Measurements from ENCODE around the gene PRMT7.

PRMT7 gene

DNA sequence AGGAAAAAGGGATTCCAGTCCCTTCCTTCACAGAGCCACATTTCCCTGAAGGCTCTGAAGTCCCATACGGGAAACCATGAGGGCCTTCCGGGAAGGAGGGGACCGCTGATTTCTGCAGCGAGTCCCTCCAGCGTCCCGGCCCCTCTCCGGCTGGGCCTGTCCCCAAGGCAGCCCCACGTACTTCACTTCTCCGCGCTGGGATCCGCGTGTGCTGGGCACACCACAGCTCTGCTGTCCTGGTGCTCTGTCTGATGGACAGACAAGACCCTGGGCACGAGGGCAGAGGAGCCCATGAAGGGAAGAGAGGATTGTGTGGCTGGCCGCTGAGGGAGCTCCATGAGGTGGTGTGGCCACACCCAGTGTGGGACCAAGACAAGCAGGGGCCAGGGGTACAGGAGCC is 57.1 kb downstream of the PRMT7 start:
- no peak overlapping the region for H3K27ac ChIP-seq (ENCODE audit: insufficient read depth, low read length, poor library complexity, severe bottlenecking)
- no peaks in the 10 kb centered on the region for H3K36me3 ChIP-seq (ENCODE audit: control insufficient read depth, insufficient read depth, low read length)
- H3K9me3 ChIP-seq (ENCODE audit: control insufficient read depth, low read length), result no peaks in the 10 kb centered on the region
- H3K27me3 ChIP-seq (replicated peaks; ENCODE audit: control insufficient read depth, insufficient read depth, low read length, poor library complexity, severe bottlenecking), result no peaks in the 10 kb centered on the region
- peaks cover 30% of the 10 kb centered on the region for H3K4me1 ChIP-seq (ENCODE audit: control insufficient read depth, insufficient read depth, low read length, poor library complexity, severe bottlenecking)
- H3K4me3 ChIP-seq (ENCODE audit: insufficient read depth, low read depth, low read length, poor library complexity, severe bottlenecking), result no peak overlapping the region
- no peak for DNase-seq

GRCh38 chr16:68368301-68368888 is 57.6 kb downstream of the PRMT7 start:
- Histone ChIP-seq H3K9me3 (ENCODE audit: control insufficient read depth, low read length) (no peaks in the 10 kb centered on the region), H3K4me1 (ENCODE audit: control insufficient read depth, insufficient read depth, low read length, poor library complexity, severe bottlenecking) (peaks cover 30% of the 10 kb centered on the region)
- no peak for DNase-seq

GRCh38 chr16:68369168-68369567 is 58.3 kb downstream of the PRMT7 start:
- Histone ChIP-seq H3K27me3 (replicated peaks; ENCODE audit: control insufficient read depth, insufficient read depth, low read length, poor library complexity, severe bottlenecking) (no peaks in the 10 kb centered on the region), H3K27ac (ENCODE audit: insufficient read depth, low read length, poor library complexity, severe bottlenecking) (no peak overlapping the region)
- no peak for DNase-seq

More at GRCh38 chr16:68368301-68368888, 57.6 kb downstream of the PRMT7 start:
- Histone ChIP-seq H3K27me3 (replicated peaks; ENCODE audit: control insufficient read depth, insufficient read depth, low read length, poor library complexity, severe bottlenecking) (no peaks in the 10 kb centered on the region), H3K36me3 (ENCODE audit: control insufficient read depth, insufficient read depth, low read length) (no peaks in the 10 kb centered on the region), H3K4me3 (ENCODE audit: insufficient read depth, low read depth, low read length, poor library complexity, severe bottlenecking) (no peak overlapping the region), H3K27ac (ENCODE audit: insufficient read depth, low read length, poor library complexity, severe bottlenecking) (no peak overlapping the region)

GRCh38 chr16:68369697-68370580 is 59.1 kb downstream of the PRMT7 start:
- no peak for DNase-seq
- Histone ChIP-seq H3K9me3 (ENCODE audit: control insufficient read depth, low read length) (no peaks in the 10 kb centered on the region), H3K4me3 (ENCODE audit: insufficient read depth, low read depth, low read length, poor library complexity, severe bottlenecking) (no peak overlapping the region), H3K27me3 (replicated peaks; ENCODE audit: control insufficient read depth, insufficient read depth, low read length, poor library complexity, severe bottlenecking) (no peaks in the 10 kb centered on the region), H3K36me3 (ENCODE audit: control insufficient read depth, insufficient read depth, low read length) (no peaks in the 10 kb centered on the region), H3K27ac (ENCODE audit: insufficient read depth, low read length, poor library complexity, severe bottlenecking) (no peak overlapping the region), H3K4me1 (ENCODE audit: control insufficient read depth, insufficient read depth, low read length, poor library complexity, severe bottlenecking) (peaks cover 25% of the 10 kb centered on the region)

More at GRCh38 chr16:68369168-68369567, 58.3 kb downstream of the PRMT7 start:
- Histone ChIP-seq H3K36me3 (ENCODE audit: control insufficient read depth, insufficient read depth, low read length) (no peaks in the 10 kb centered on the region), H3K9me3 (ENCODE audit: control insufficient read depth, low read length) (no peaks in the 10 kb centered on the region), H3K4me1 (ENCODE audit: control insufficient read depth, insufficient read depth, low read length, poor library complexity, severe bottlenecking) (peaks cover 28% of the 10 kb centered on the region), H3K4me3 (ENCODE audit: insufficient read depth, low read depth, low read length, poor library complexity, severe bottlenecking) (no peak overlapping the region)

GRCh38 chr16:68370581-68371275 is 59.9 kb downstream of the PRMT7 start:
- Histone ChIP-seq H3K36me3 (ENCODE audit: control insufficient read depth, insufficient read depth, low read length) (no peaks in the 10 kb centered on the region), H3K27me3 (replicated peaks; ENCODE audit: control insufficient read depth, insufficient read depth, low read length, poor library complexity, severe bottlenecking) (no peaks in the 10 kb centered on the region), H3K4me3 (ENCODE audit: insufficient read depth, low read depth, low read length, poor library complexity, severe bottlenecking) (no peak overlapping the region), H3K4me1 (ENCODE audit: control insufficient read depth, insufficient read depth, low read length, poor library complexity, severe bottlenecking) (peaks cover 25% of the 10 kb centered on the region), H3K27ac (ENCODE audit: insufficient read depth, low read length, poor library complexity, severe bottlenecking) (no peak overlapping the region), H3K9me3 (ENCODE audit: control insufficient read depth, low read length) (no peaks in the 10 kb centered on the region)
- DNase-seq, result no peak

GRCh38 chr16:68371276-68371651 is 60.4 kb downstream of the PRMT7 start:
- peaks cover 25% of the 10 kb centered on the region for H3K4me1 ChIP-seq (ENCODE audit: control insufficient read depth, insufficient read depth, low read length, poor library complexity, severe bottlenecking)
- H3K4me3 ChIP-seq (ENCODE audit: insufficient read depth, low read depth, low read length, poor library complexity, severe bottlenecking), result no peak overlapping the region
- DNase-seq, result no peak

DNA sequence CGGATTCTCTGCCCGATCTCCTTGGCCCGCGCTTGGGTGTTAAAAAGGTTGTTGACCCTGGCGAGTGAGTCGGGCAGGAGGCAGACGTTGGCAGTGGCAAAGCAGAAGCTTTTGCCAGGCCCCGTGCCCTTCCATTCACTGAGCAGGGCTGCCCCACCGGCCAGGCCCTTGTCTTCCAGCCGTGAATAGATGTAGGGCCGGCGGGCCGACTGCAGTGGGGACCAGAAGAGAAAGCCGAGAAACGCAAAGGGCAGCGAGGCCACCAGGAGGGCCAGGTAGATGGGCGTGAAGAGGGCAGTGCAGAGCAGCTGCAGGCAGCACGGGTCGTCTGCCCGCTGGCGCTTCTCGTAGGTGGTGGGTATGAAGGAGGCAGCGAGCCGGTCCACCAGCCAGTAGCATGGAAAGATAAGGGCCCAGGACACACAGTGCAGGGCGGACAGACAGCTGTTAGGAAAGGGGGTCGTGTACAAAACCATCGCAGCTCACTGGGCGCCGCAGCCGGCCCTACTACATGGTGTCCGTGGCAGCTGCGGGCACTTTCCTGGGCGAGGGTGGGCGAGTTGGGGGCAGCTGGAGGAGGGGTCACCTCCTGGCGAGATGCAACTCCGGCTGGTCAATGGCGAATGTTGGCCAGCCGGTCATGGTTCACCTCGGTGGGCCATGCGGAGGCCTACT is 61.0 kb downstream of the PRMT7 start:
- Histone ChIP-seq H3K4me1 (ENCODE audit: control insufficient read depth, insufficient read depth, low read length, poor library complexity, severe bottlenecking) (peaks cover 25% of the 10 kb centered on the region), H3K27ac (ENCODE audit: insufficient read depth, low read length, poor library complexity, severe bottlenecking) (no peak overlapping the region), H3K4me3 (ENCODE audit: insufficient read depth, low read depth, low read length, poor library complexity, severe bottlenecking) (no peak overlapping the region), H3K27me3 (replicated peaks; ENCODE audit: control insufficient read depth, insufficient read depth, low read length, poor library complexity, severe bottlenecking) (no peaks in the 10 kb centered on the region), H3K9me3 (ENCODE audit: control insufficient read depth, low read length) (no peaks in the 10 kb centered on the region), H3K36me3 (ENCODE audit: control insufficient read depth, insufficient read depth, low read length) (no peaks in the 10 kb centered on the region)
- DNase-seq, result no peak

More at GRCh38 chr16:68371276-68371651, 60.4 kb downstream of the PRMT7 start:
- no peak overlapping the region for H3K27ac ChIP-seq (ENCODE audit: insufficient read depth, low read length, poor library complexity, severe bottlenecking)
- no peaks in the 10 kb centered on the region for H3K27me3 ChIP-seq (replicated peaks; ENCODE audit: control insufficient read depth, insufficient read depth, low read length, poor library complexity, severe bottlenecking)
- H3K9me3 ChIP-seq (ENCODE audit: control insufficient read depth, low read length), result no peaks in the 10 kb centered on the region
- H3K36me3 ChIP-seq (ENCODE audit: control insufficient read depth, insufficient read depth, low read length), result no peaks in the 10 kb centered on the region

GRCh38 chr16:68372381-68372720 is 61.5 kb downstream of the PRMT7 start:
- Histone ChIP-seq H3K4me3 (ENCODE audit: insufficient read depth, low read depth, low read length, poor library complexity, severe bottlenecking) (no peak overlapping the region), H3K27me3 (replicated peaks; ENCODE audit: control insufficient read depth, insufficient read depth, low read length, poor library complexity, severe bottlenecking) (no peaks in the 10 kb centered on the region), H3K4me1 (ENCODE audit: control insufficient read depth, insufficient read depth, low read length, poor library complexity, severe bottlenecking) (peaks cover 25% of the 10 kb centered on the region), H3K36me3 (ENCODE audit: control insufficient read depth, insufficient read depth, low read length) (no peaks in the 10 kb centered on the region), H3K9me3 (ENCODE audit: control insufficient read depth, low read length) (no peaks in the 10 kb centered on the region), H3K27ac (ENCODE audit: insufficient read depth, low read length, poor library complexity, severe bottlenecking) (no peak overlapping the region)
- no peak for DNase-seq

DNA sequence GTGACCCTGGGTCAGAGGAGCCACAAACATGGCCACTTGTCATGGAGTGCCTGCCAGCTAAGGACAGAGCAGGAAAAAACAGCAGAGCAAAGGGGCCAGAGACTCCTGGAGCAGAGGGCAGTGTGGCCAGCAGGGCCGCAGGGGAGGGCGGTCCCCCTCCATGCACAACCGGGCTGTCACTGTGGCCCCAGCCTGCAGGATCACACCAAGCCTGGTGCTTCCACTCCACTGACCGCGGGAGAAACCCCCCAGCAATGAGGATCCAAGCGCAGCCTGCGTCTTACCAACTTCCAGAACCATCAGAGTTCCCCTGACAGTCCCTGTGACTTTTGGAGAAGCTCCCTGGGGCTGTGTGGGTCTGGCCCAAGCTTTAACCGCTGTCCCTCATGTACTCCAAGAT is 62.0 kb downstream of the PRMT7 start:
- Histone ChIP-seq H3K9me3 (ENCODE audit: control insufficient read depth, low read length) (no peaks in the 10 kb centered on the region), H3K27me3 (replicated peaks; ENCODE audit: control insufficient read depth, insufficient read depth, low read length, poor library complexity, severe bottlenecking) (no peaks in the 10 kb centered on the region), H3K36me3 (ENCODE audit: control insufficient read depth, insufficient read depth, low read length) (no peaks in the 10 kb centered on the region), H3K4me3 (ENCODE audit: insufficient read depth, low read depth, low read length, poor library complexity, severe bottlenecking) (no peak overlapping the region), H3K4me1 (ENCODE audit: control insufficient read depth, insufficient read depth, low read length, poor library complexity, severe bottlenecking) (peaks cover 25% of the 10 kb centered on the region), H3K27ac (ENCODE audit: insufficient read depth, low read length, poor library complexity, severe bottlenecking) (no peak overlapping the region)
- no peak for DNase-seq
